Mesodermal cell (in vitro differentiated cells): Measurements from ENCODE around the gene TPD52L1.

Experiments
- H3K27ac ChIP-seq: 2 replicates; pipeline ENCODE4 v1.7.0; 2013; ENCODE audit warnings: mild to moderate bottlenecking, low read depth, low read length, moderate library complexity; ENCODE audit not compliant: severe bottlenecking
- H3K36me3 ChIP-seq: 2 replicates; pipeline ENCODE4 v1.7.1; 2013; ENCODE audit warnings: mild to moderate bottlenecking, low read length, moderate library complexity; ENCODE audit not compliant: control insufficient read depth, insufficient read depth
- H3K4me1 ChIP-seq: one replicate; pipeline ENCODE4 v1.7.1; 2013; ENCODE audit warnings: mild to moderate bottlenecking, low read length; ENCODE audit not compliant: insufficient read depth, control insufficient read depth, poor library complexity, severe bottlenecking
- H3K4me3 ChIP-seq: 2 replicates; pipeline ENCODE4 v1.7.0; 2013; ENCODE audit warnings: low read length, control low read depth, mild to moderate bottlenecking; ENCODE audit not compliant: insufficient read depth, poor library complexity, severe bottlenecking; ENCODE audit errors: extremely low read depth
- H3K9me3 ChIP-seq: 2 replicates; pipeline ENCODE4 v1.7.1; 2013; ENCODE audit warnings: mild to moderate bottlenecking, low read length, moderate library complexity; ENCODE audit not compliant: control insufficient read depth
- WGBS, 2 experiments: methylation state at CpG; one replicate each; pipeline ENCODE4 v1.1.5; 2013; ENCODE audit warnings: missing lambda C conversion rate in 2 of 2; ENCODE audit not compliant: insufficient coverage in 2 of 2; 5-methylcytosine and 5-hydroxymethylcytosine counted together

Gene TPD52L1

DNA sequence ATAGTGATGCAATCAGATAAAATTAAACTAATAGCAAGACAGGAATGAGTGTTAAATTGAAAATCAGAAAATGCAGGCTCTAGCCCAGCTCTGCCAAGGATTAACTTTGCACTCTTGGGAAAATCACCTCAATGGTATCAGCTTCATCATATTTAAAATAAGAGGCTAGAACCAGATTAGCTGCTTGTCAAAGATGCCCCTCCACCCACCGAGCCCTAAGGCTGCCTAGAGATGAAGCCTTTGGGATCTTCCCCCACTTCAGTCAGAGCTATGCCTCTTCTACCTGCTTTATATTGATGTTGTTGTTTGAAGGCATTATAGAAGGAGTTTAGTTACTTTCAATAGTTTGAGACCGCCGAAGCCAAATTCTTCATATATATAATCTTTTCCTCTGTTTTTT lies 100.7 kb downstream of the TPD52L1 start:
- no peaks in the 10 kb centered on the region for H3K36me3 ChIP-seq
- WGBS, 2 experiments: no CpG with 5 or more reads among the region's 3 CpGs
- H3K4me3 ChIP-seq: no peak overlapping the region
- H3K4me1 ChIP-seq: peaks cover 4% of the 10 kb centered on the region
- no peaks in the 10 kb centered on the region for H3K9me3 ChIP-seq
- no peak overlapping the region for H3K27ac ChIP-seq

GRCh38 chr6:125255201-125255600 lies 101.6 kb downstream of the TPD52L1 start:
- no peaks in the 10 kb centered on the region for H3K9me3 ChIP-seq
- peaks cover 4% of the 10 kb centered on the region for H3K4me1 ChIP-seq
- no peak overlapping the region for H3K27ac ChIP-seq
- WGBS, 2 experiments: 100% methylated on average over 2 to 3 of the region's 3 CpGs
- H3K4me3 ChIP-seq: no peak overlapping the region
- no peaks in the 10 kb centered on the region for H3K36me3 ChIP-seq

DNA sequence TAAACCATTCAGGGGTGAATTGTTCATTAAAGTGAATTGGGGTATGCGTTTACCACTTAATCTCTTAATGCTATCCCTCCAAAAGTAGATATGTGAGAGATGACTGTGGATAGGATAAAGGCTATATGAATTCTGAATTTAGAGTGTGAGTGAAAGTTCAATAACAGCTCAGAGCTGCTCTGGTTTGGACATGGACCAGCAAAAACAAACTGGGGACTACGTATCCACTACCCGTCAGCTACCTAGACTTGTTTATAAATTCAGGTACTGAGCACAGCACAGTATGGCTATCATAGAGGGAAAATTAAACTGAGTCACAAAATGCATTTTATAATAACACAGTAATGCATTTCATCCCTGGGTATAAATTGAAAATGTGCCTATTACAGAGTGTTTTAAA lies 103.8 kb downstream of the TPD52L1 start:
- H3K4me3 ChIP-seq: no peak overlapping the region
- H3K36me3 ChIP-seq: no peaks in the 10 kb centered on the region
- H3K27ac ChIP-seq: no peak overlapping the region
- no peaks in the 10 kb centered on the region for H3K9me3 ChIP-seq
- peaks cover 4% of the 10 kb centered on the region for H3K4me1 ChIP-seq
- WGBS, 2 experiments: 100% methylated on average over 2 of the region's 3 CpGs; no CpG with 5 or more reads in 1 of the 2 experiments

DNA sequence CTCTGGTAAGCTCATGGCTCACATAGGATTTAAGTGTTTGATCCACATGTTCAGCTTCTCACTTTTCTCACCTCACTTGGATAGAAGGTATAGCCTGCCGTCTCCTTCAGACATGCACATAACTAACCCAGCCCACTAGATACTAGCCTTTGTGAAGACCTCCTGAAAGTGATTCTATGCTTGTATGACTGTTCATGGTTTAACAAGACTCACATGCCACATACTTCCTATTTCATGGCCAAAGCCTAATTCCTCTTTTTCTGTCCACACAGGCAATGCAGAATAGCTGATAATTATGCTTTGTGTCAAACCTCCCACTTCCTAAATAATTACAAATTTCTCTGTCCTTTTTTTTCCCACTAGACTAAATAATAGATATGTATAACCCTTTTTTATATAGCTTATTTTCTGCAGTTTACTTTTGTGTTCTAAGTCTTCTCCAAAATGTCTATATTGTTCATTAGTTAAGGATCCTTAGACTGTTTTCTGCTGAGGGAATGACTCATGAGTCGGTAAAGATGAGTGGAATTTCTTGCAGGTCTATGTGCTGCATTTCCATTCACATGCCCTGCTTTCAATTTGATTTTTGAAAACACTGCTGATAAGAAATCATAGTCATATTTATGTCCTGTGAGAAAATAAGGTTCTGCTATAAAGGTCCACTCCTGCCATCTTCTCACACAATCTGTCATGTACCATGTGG lies 105.2 kb downstream of the TPD52L1 start:
- Histone ChIP-seq H3K36me3 (no peaks in the 10 kb centered on the region), H3K27ac (no peak overlapping the region), H3K9me3 (no peaks in the 10 kb centered on the region), H3K4me1 (no peaks in the 10 kb centered on the region), H3K4me3 (no peak overlapping the region)
- no CpG with 5 or more reads among the region's 2 CpGs for WGBS, 2 experiments

- Histone ChIP-seq H3K9me3 (no peaks in the 10 kb centered on the region), H3K4me3 (no peak overlapping the region), H3K4me1 (no peaks in the 10 kb centered on the region), H3K27ac (no peak overlapping the region), H3K36me3 (no peaks in the 10 kb centered on the region)
- WGBS, 2 experiments: 74 to 97% methylated on average over 2 of the region's 2 CpGs
Observed at GRCh38 chr6:125259354-125259736, 105.8 kb downstream of the TPD52L1 start.

- Histone ChIP-seq H3K9me3 (no peaks in the 10 kb centered on the region), H3K4me3 (no peak overlapping the region), H3K36me3 (no peaks in the 10 kb centered on the region), H3K27ac (no peak overlapping the region), H3K4me1 (no peaks in the 10 kb centered on the region)
- 91 to 93% methylated on average over 8 to 11 of the region's 12 CpGs for WGBS, 2 experiments
Observed at GRCh38 chr6:125262016-125263013, 108.7 kb downstream of the TPD52L1 start.

DNA sequence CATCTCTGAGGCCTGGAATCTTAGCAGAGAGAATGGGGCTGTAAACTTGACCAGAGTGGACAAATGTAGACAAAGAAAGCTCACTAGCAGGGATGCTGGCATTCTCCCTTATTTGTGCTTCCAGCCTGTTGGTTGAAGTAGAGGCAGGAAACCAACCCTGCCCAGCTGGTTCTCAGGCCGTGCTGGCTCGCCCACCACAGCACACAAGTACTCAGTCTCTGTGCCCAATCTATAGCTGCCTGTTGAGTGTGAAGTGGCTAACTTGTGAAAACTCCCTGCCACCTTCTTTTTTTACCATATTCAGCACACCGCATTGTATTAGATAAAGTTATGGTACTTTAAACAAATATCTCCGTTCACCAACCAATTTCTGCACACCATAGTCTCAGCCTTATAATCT lies 110.9 kb downstream of the TPD52L1 start:
- WGBS, 2 experiments: 100% methylated on average over 1 of the region's 4 CpGs; no CpG with 5 or more reads in 1 of the 2 experiments
- H3K36me3 ChIP-seq: no peaks in the 10 kb centered on the region
- H3K27ac ChIP-seq: no peak overlapping the region
- H3K4me1 ChIP-seq: no peaks in the 10 kb centered on the region
- H3K4me3 ChIP-seq: no peak overlapping the region
- no peaks in the 10 kb centered on the region for H3K9me3 ChIP-seq

DNA sequence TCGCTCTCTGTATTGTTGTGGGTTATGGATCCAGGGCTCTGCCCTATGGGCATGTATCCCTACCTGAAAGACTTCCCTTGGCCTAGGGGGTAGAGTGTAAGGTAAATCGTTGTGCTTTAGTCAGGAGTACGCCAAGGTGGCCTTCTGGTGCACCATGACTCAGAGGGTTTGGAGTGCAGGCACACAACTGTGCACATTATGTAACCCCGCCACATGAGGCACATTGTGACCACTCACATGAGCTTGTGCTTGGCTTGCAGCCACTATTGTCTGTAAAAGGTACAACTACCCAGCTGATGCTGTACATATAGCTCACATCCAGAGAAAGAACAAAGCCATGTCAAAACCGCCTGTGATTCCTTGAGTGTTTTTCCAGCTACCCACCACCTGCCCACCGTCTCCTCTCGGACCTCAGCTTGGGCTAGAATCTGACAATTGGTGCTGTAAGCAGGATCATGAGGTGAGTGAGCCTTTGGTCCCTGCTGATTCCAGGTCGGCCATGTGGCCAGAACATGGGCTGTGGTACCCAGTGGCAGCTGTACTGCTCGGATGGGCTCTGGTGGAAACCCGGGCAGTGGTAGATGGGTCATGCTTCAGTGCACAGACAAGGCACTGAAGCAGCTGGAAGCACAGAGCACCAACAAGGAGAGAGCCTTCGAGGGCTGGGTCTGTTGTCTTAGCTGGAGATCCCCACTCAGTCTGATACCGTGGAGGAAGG lies 114.4 kb downstream of the TPD52L1 start:
- WGBS, 2 experiments: 89 to 90% methylated on average over 8 to 10 of the region's 12 CpGs
- Histone ChIP-seq H3K36me3 (peaks cover 11% of the 10 kb centered on the region), H3K4me1 (no peaks in the 10 kb centered on the region), H3K9me3 (no peaks in the 10 kb centered on the region), H3K27ac (no peak overlapping the region), H3K4me3 (no peak overlapping the region)

DNA sequence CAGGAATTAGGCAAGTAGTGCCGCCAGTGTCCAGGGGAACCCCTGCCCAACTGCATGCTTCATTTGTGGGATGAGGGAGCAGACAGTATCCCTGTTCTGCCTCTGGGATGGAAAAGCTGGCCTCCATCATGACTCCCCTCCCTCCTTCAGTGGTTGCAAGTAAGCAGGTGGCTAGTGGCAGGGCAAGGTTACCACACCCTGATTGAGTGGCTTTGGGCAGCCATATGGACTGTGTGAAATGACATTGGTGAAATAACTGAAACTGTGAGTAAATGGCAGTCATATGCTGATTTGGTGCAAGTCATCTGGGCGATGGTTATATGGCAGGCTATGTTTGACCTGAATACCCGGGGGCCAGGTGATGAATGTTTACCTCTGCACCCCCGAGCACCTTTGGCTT lies 115.2 kb downstream of the TPD52L1 start:
- no peaks in the 10 kb centered on the region for H3K4me1 ChIP-seq
- peaks cover 19% of the 10 kb centered on the region for H3K36me3 ChIP-seq
- H3K4me3 ChIP-seq: no peak overlapping the region
- 95 to 100% methylated on average over 1 to 4 of the region's 4 CpGs for WGBS, 2 experiments
- no peak overlapping the region for H3K27ac ChIP-seq
- no peaks in the 10 kb centered on the region for H3K9me3 ChIP-seq

GRCh38 chr6:125269328-125269985 lies 115.9 kb downstream of the TPD52L1 start:
- no peak overlapping the region for H3K27ac ChIP-seq
- H3K4me3 ChIP-seq: no peak overlapping the region
- 94 to 100% methylated on average over 4 of the region's 7 CpGs for WGBS, 2 experiments
- H3K9me3 ChIP-seq: no peaks in the 10 kb centered on the region
- H3K36me3 ChIP-seq: peaks cover 24% of the 10 kb centered on the region
- H3K4me1 ChIP-seq: no peaks in the 10 kb centered on the region
